SK-N-SH (cell line): ENCODE measurements around the gene ROPN1. TPM values are rescaled to one million over a fixed set of nuclear protein-coding genes. Genes with fewer than 3 reads are reported as not detected.
"Not testable (repeated sequence)": the region's sequence is repeated elsewhere in the genome, so short reads cannot be mapped to it uniquely, and the experiment has no call there.

Experiments used
- CTCF ChIA-PET: fragments of 300-600, 350-600 bp; formaldehyde crosslinking; extraction: SDS; loops from one replicate; lab custom pipeline; 2021; lab: Yijun Ruan, JAX
- POLR2A ChIA-PET: fragments of 350-600 bp; sonication (Branson Sonifier 250); formaldehyde crosslinking; extraction: SDS; loops from one replicate; lab custom pipeline; 2020; ENCODE audit warnings: antibody characterized with exemption, inconsistent platforms; lab: Yijun Ruan, JAX
- DNase-seq: peaks from one replicate; pipeline ENCODE4 v3.0.0; 2012
- H2AFZ ChIP-seq: fragments of 200-600 bp; sonication (generic); 2 replicates; pipeline ENCODE4 v1.8.1; 2016; ENCODE audit warnings: antibody characterized with exemption, mild to moderate bottlenecking, low read depth
- H3F3A ChIP-seq: fragments of 200-600 bp; sonication (generic); replicated peaks from 2 replicates; pipeline ENCODE3; 2016; ENCODE audit warnings: antibody characterized with exemption, mild to moderate bottlenecking; ENCODE audit not compliant: insufficient read depth
- H3K27ac ChIP-seq, 2 experiments: fragments of 200-500 bp in 1 of 2; fragments of 200-600 bp in 1 of 2; sonication (Bioruptor generic) in 1 of 2; sonication (generic), shearing (Covaris generic) in 1 of 2; 2 replicates each; pipeline versions ENCODE4 v1.5.1 to v1.6.1; 2014 to 2016; ENCODE audit warnings: low read depth in 2 of 2, inconsistent platforms in 1 of 2, low read length in 1 of 2, mild to moderate bottlenecking in 1 of 2, mixed read lengths in 1 of 2
- H3K27me3 ChIP-seq: fragments of 200-600 bp; sonication (generic), shearing (Covaris generic); 2 replicates; pipeline ENCODE4 v1.6.1; 2016; ENCODE audit warnings: mixed run types; ENCODE audit not compliant: insufficient read depth
- H3K36me3 ChIP-seq, 2 experiments: fragments of 200-500 bp in 1 of 2; fragments of 200-600 bp in 1 of 2; sonication (Bioruptor generic) in 1 of 2; sonication (generic) in 1 of 2; replicated peaks in 1 of 2; 2 replicates each; pipeline versions ENCODE3 to v1.5.1; 2014 to 2016; ENCODE audit warnings: low read length in 1 of 2, mild to moderate bottlenecking in 1 of 2; ENCODE audit not compliant: insufficient read depth in 2 of 2, control insufficient read depth in 1 of 2
- H3K4me1 ChIP-seq, 2 experiments: fragments of 200-500 bp in 1 of 2; fragments of 200-600 bp in 1 of 2; sonication (Bioruptor generic) in 1 of 2; sonication (generic), shearing (Covaris generic) in 1 of 2; 2 replicates each; pipeline versions ENCODE4 v1.5.1 to v1.6.1; 2014 to 2016; ENCODE audit warnings: low read depth in 1 of 2, low read length in 1 of 2, mixed run types in 1 of 2; ENCODE audit not compliant: insufficient read depth in 2 of 2, control insufficient read depth in 1 of 2
- H3K4me2 ChIP-seq: fragments of 200-600 bp; sonication (generic), shearing (Covaris generic); 2 replicates; pipeline ENCODE4 v1.6.1; 2017; ENCODE audit warnings: mixed run types
- H3K4me3 ChIP-seq, 2 experiments: fragments of 200-500 bp in 1 of 2; fragments of 200-600 bp in 1 of 2; sonication (Bioruptor generic) in 1 of 2; sonication (generic), shearing (Covaris generic) in 1 of 2; 2 replicates each; pipeline versions ENCODE4 v1.5.1 to v1.8.1; 2014 to 2016; ENCODE audit warnings: low read depth in 2 of 2, inconsistent platforms in 1 of 2, low read length in 1 of 2, mild to moderate bottlenecking in 1 of 2, mixed read lengths in 1 of 2, moderate library complexity in 1 of 2
- H3K79me2 ChIP-seq: fragments of 200-600 bp; sonication (generic); 2 replicates; pipeline ENCODE4 v1.8.1; 2017; ENCODE audit warnings: mild to moderate bottlenecking; ENCODE audit not compliant: insufficient read depth
- H3K9ac ChIP-seq: fragments of 200-600 bp; sonication (generic); 2 replicates; pipeline ENCODE4 v1.6.1; 2017; ENCODE audit warnings: mixed run types
- H3K9me2 ChIP-seq: fragments of 200-600 bp; sonication (generic); 2 replicates; pipeline ENCODE4 v1.6.1; 2017; ENCODE audit warnings: mixed run types
- H3K9me3 ChIP-seq: fragments of 200-600 bp; sonication (generic); 2 replicates; pipeline ENCODE4 v1.6.1; 2017; ENCODE audit warnings: mixed run types, mild to moderate bottlenecking, moderate library complexity
- H4K20me1 ChIP-seq: fragments of 200-600 bp; sonication (generic); 2 replicates; pipeline ENCODE4 v1.6.1; 2017; ENCODE audit warnings: mild to moderate bottlenecking, mixed run types; ENCODE audit not compliant: insufficient read depth
- CTCF ChIP-seq: fragments of 200-600 bp; sonication (generic); IDR thresholded peaks from 2 replicates; pipeline ENCODE4 v1.6.1; 2017; ENCODE audit warnings: antibody characterized with exemption, mild to moderate bottlenecking, moderate library complexity
- ELF1 ChIP-seq: IDR thresholded peaks from 2 replicates; pipeline ENCODE4 v1.4.0; 2012
- EZH2phosphoT487 ChIP-seq: fragments of 200-600 bp; sonication (generic); IDR thresholded peaks from 2 replicates; pipeline ENCODE4 v1.6.1; 2017; ENCODE audit warnings: low read depth, mixed run types, mild to moderate bottlenecking, antibody characterized with exemption, moderate library complexity, borderline replicate concordance
- FOSL2 ChIP-seq: IDR thresholded peaks from 2 replicates; pipeline ENCODE4 v1.4.0; 2012; ENCODE audit warnings: low read depth, mild to moderate bottlenecking, moderate library complexity, borderline replicate concordance
- GATA2 ChIP-seq: sonication (generic); formaldehyde crosslinking; IDR thresholded peaks from 2 replicates; pipeline ENCODE4 v1.5.0; 2020; ENCODE audit warnings: mild to moderate bottlenecking, missing genetic modification reagents
- JUND ChIP-seq: IDR thresholded peaks from 2 replicates; pipeline ENCODE4 v1.4.0; 2012
- NFIC ChIP-seq: IDR thresholded peaks from 2 replicates; pipeline ENCODE4 v1.4.0; 2012; ENCODE audit warnings: borderline replicate concordance
- PBX3 ChIP-seq: IDR thresholded peaks from 2 replicates; pipeline ENCODE4; 2012
- POLR2AphosphoS5 ChIP-seq: IDR thresholded peaks from 2 replicates; pipeline ENCODE4 v1.6.1; 2012; ENCODE audit warnings: low read depth, low read length
- RCOR1 ChIP-seq: fragments of 150-350 bp; IDR thresholded peaks from 2 replicates; pipeline ENCODE4 v1.6.1; 2017; ENCODE audit warnings: antibody characterized with exemption, low read length
- REST ChIP-seq: IDR thresholded peaks from 2 replicates; pipeline ENCODE4 v1.6.1; 2012; ENCODE audit warnings: mild to moderate bottlenecking, low read depth, low read length, moderate library complexity
- RXRA ChIP-seq: IDR thresholded peaks from 2 replicates; pipeline ENCODE4 v1.4.0; 2012; ENCODE audit warnings: low read depth, mild to moderate bottlenecking, borderline replicate concordance
- SIN3A ChIP-seq: IDR thresholded peaks from 2 replicates; pipeline ENCODE4 v1.6.1; 2012; ENCODE audit warnings: low read depth, mild to moderate bottlenecking, low read length, moderate library complexity, borderline replicate concordance
- TAF1 ChIP-seq: IDR thresholded peaks from 2 replicates; pipeline ENCODE4 v1.6.1; 2012; ENCODE audit warnings: low read depth, mild to moderate bottlenecking, low read length, moderate library complexity, borderline replicate concordance
- USF2 ChIP-seq: fragments of 150-350 bp; IDR thresholded peaks from 2 replicates; pipeline ENCODE4 v1.6.1; 2017; ENCODE audit warnings: antibody characterized with exemption, low read length, low read depth, borderline replicate concordance
- WGBS: methylation state at CpG from one replicate; pipeline ENCODE4 v1.1.6; 2017; ENCODE audit warnings: low lambda C conversion rate; 5-methylcytosine and 5-hydroxymethylcytosine counted together
- polyA plus RNA-seq, 3 experiments: library from polyadenylated mRNA; depleted of rRNA; stranded (reverse); fragments of >200 nt; gene quantifications; 2 replicates each; pipeline ENCODE4 v1.2.3, GENCODE V29; 2012

Gene ROPN1
- polyA plus RNA-seq (2012; rRNA removed) = 0.05 TPM in 1 of 2 replicates, not detected in the other
- not detected in 2 replicates for polyA plus RNA-seq (2012; cell fraction: cytosol; rRNA removed)
- polyA plus RNA-seq (2012; cell fraction: nucleus; rRNA removed) = 0.05 TPM in 1 of 2 replicates, not detected in the other

- H3K4me1 ChIP-seq, H3K27me3 ChIP-seq, H3K36me3 ChIP-seq, H3K9ac ChIP-seq, H4K20me1 ChIP-seq, H3K9me2 ChIP-seq, POLR2A ChIA-PET, H2AFZ ChIP-seq, H3F3A ChIP-seq, H3K9me3 ChIP-seq, CTCF ChIA-PET, H3K79me2 ChIP-seq, DNase-seq, H3K27ac ChIP-seq, H3K4me2 ChIP-seq: not testable (repeated sequence)
- WGBS = 21% methylated on average over 3 of the region's 49 CpGs
- H3K4me3 ChIP-seq = peak within 1 kb of the TSS in 1 of 2 experiments; percentile 19; a peak in 2 of 4 replicates
Measured at GRCh38 chr3:123991730-123992588, at the start of gene ROPN1. ROPN1 (minus strand) TSS chr3:123992124; CDS start chr3:123980481, 11,643 bp downstream.

GRCh38 chr3:124041553-124041952, 49.6 kb upstream of the ROPN1 start:
- Histone ChIP-seq H4K20me1 (peaks cover 30% of the 10 kb centered on the region), H3K9me3 (no peaks in the 10 kb centered on the region), H3K9me2 (no peaks in the 10 kb centered on the region), H3K27me3 (no peaks in the 10 kb centered on the region), H3K9ac (no peak overlapping the region), H3K27ac (no peak overlapping the region), H3K4me1 (peaks cover 0 to 24% of the 10 kb centered on the region in 2 experiments; a peak in 1 of 4 replicates), H3F3A (no peaks in the 10 kb centered on the region), H2AFZ (no peak overlapping the region), H3K79me2 (peaks cover 52% of the 10 kb centered on the region), H3K4me2 (no peak overlapping the region), H3K4me3 (no peak overlapping the region), H3K36me3 (peaks cover 0 to under 1% of the 10 kb centered on the region in 2 experiments)
- ChIA-PET POLR2A (interaction anchor here (1.6 kb wide), 1 partner anchor 9 kb away, joined by 4 read pairs; the partner anchor contains the start of gene KALRN), CTCF (interaction anchor here (1.2 kb wide), 1 partner anchor 8 kb away, joined by 5 read pairs; the partner anchor contains the start of gene KALRN)
- WGBS = 86% methylated on average over 5 of the region's 5 CpGs
- TF ChIP-seq GATA2 (CRISPR knock-in tag) (no peak), EZH2phosphoT487 (no peak), REST (no peak), NFIC (no peak), SIN3A (no peak), JUND (no peak), TAF1 (no peak), PBX3 (no peak), ELF1 (no peak), POLR2AphosphoS5 (no peak), FOSL2 (no peak), USF2 (no peak), CTCF (no peak), RCOR1 (no peak), RXRA (no peak)
- no peak for DNase-seq
